GM06990 (cell line): ENCODE results near the gene KLF3.

Experiments
- DNase-seq: peaks from one replicate; pipeline ENCODE4 v3.0.0-alpha.2; 2011; ENCODE audit not compliant: insufficient read length; ENCODE audit errors: extremely low read depth
- H3K27me3 ChIP-seq: replicated peaks from 2 replicates; pipeline ENCODE4 v1.6.0; 2011; ENCODE audit warnings: low read length; ENCODE audit not compliant: control insufficient read depth, insufficient read depth
- H3K36me3 ChIP-seq: 2 replicates; pipeline ENCODE4 v1.5.1; 2011; ENCODE audit warnings: low read length; ENCODE audit not compliant: control insufficient read depth, insufficient read depth
- H3K4me3 ChIP-seq: replicated peaks from 2 replicates; pipeline ENCODE4 v1.5.1; 2011; ENCODE audit warnings: low read depth, mild to moderate bottlenecking, control low read depth, low read length
- CTCF ChIP-seq: IDR thresholded peaks from 2 replicates; pipeline ENCODE4 v1.5.1; 2011; ENCODE audit warnings: low read length, control low read depth, mild to moderate bottlenecking, inconsistent platforms; ENCODE audit not compliant: insufficient read depth, poor library complexity, severe bottlenecking

The KLF3 gene

GRCh38 chr4:38663801-38664705 lies at the start of gene KLF3:
Gene KLF3 (plus strand): TSS chr4:38664199. CDS start chr4:38680626, 16,427 bp downstream.
- Histone ChIP-seq H3K36me3 (no peaks in the 10 kb centered on the region), H3K27me3 (peaks cover 4% of the 10 kb centered on the region), H3K4me3 (peak within 1 kb of the TSS; percentile 65)
- DNase-seq: peak; percentile 72
- no peak for TF ChIP-seq CTCF

GRCh38 chr4:38614231-38614630 lies 49.8 kb upstream of the KLF3 start:
- peaks cover 1% of the 10 kb centered on the region; the same call in 1 of the 2 replicates for H3K27me3 ChIP-seq
- no peak for DNase-seq
- no peak for TF ChIP-seq CTCF

GRCh38 chr4:38615847-38616246 lies 48.2 kb upstream of the KLF3 start:
- H3K27me3 ChIP-seq: peaks cover 1% of the 10 kb centered on the region; the same call in 1 of the 2 replicates
- TF ChIP-seq CTCF: no peak
- no peak overlapping the region for H3K4me3 ChIP-seq
- no peak for DNase-seq
- no peaks in the 10 kb centered on the region for H3K36me3 ChIP-seq

More at GRCh38 chr4:38614231-38614630, 49.8 kb upstream of the KLF3 start:
- H3K4me3 ChIP-seq: no peak overlapping the region
- H3K36me3 ChIP-seq: no peaks in the 10 kb centered on the region

- DNase-seq: no peak
- H3K4me3 ChIP-seq: no peak overlapping the region
- no peaks in the 10 kb centered on the region for H3K36me3 ChIP-seq
- H3K27me3 ChIP-seq: peaks cover 1% of the 10 kb centered on the region; the same call in 1 of the 2 replicates
- no peak for TF ChIP-seq CTCF
These were observed 45.5 kb upstream of the KLF3 start for GRCh38 chr4:38618505-38618904.

- TF ChIP-seq CTCF: no peak
- Histone ChIP-seq H3K36me3 (no peaks in the 10 kb centered on the region), H3K4me3 (no peak overlapping the region), H3K27me3 (peaks cover 1% of the 10 kb centered on the region; the same call in 1 of the 2 replicates)
- no peak for DNase-seq
These were observed 44.7 kb upstream of the KLF3 start for GRCh38 chr4:38619316-38619715.
